HG03280 (cell line): ENCODE results near the gene PDZRN4.
"Not testable (repeated sequence)": the region's sequence is repeated elsewhere in the genome, so short reads cannot be mapped to it uniquely, and the experiment has no call there.

Source experiments
- ATAC-seq: cut with Tn5 transposase; IDR thresholded peaks from one replicate; pipeline ENCODE4 v1.9.1; 2021; ENCODE audit warnings: mild to moderate bottlenecking, moderate library complexity; ENCODE audit not compliant: unreplicated experiment

Gene PDZRN4

GRCh38 chr12:41188058-41188840 lies at the start of gene PDZRN4:
TSS of gene PDZRN4 (plus strand) at chr12:41188320.
- no peak for ATAC-seq

- ATAC-seq: no peak
Observed at GRCh38 chr12:41140117-41140516, 48.0 kb upstream of the PDZRN4 start.

- ATAC-seq: no peak
Observed at GRCh38 chr12:41141104-41141503, 47.0 kb upstream of the PDZRN4 start.

GRCh38 chr12:41142376-41142775 lies 45.7 kb upstream of the PDZRN4 start:
- no peak for ATAC-seq

- ATAC-seq: no peak
Observed at GRCh38 chr12:41151793-41152192, 36.3 kb upstream of the PDZRN4 start.

- no peak for ATAC-seq
Observed at GRCh38 chr12:41162461-41162860, 25.7 kb upstream of the PDZRN4 start.

- no peak for ATAC-seq
Observed at GRCh38 chr12:41167701-41168100, 20.4 kb upstream of the PDZRN4 start.

- ATAC-seq: no peak
Observed at GRCh38 chr12:41174602-41175001, 13.5 kb upstream of the PDZRN4 start.

GRCh38 chr12:41179507-41179906 lies 8.6 kb upstream of the PDZRN4 start:
- not testable (repeated sequence) for ATAC-seq

- ATAC-seq: no peak
Observed at GRCh38 chr12:41184864-41185263, 3.3 kb upstream of the PDZRN4 start.

GRCh38 chr12:41186026-41186425 lies 2.1 kb upstream of the PDZRN4 start:
- no peak for ATAC-seq

- ATAC-seq: no peak
Observed at GRCh38 chr12:41188841-41189394, 798 bp downstream of the PDZRN4 start.

GRCh38 chr12:41189395-41190251 lies 1.5 kb downstream of the PDZRN4 start:
- ATAC-seq: no peak

- no peak for ATAC-seq
Observed at GRCh38 chr12:41190338-41190737, 2.2 kb downstream of the PDZRN4 start.

- ATAC-seq: not testable (repeated sequence)
Observed at GRCh38 chr12:41191549-41191948, 3.4 kb downstream of the PDZRN4 start.

- ATAC-seq: no peak
Observed at GRCh38 chr12:41193311-41193710, 5.2 kb downstream of the PDZRN4 start.

- ATAC-seq: no peak
Observed at GRCh38 chr12:41202051-41202450, 13.9 kb downstream of the PDZRN4 start.

- peak; percentile 50 for ATAC-seq
Observed at GRCh38 chr12:41205070-41205709, 17.1 kb downstream of the PDZRN4 start.

GRCh38 chr12:41206298-41206697 lies 18.2 kb downstream of the PDZRN4 start:
- no peak for ATAC-seq

GRCh38 chr12:41211448-41211847 lies 23.3 kb downstream of the PDZRN4 start:
- ATAC-seq: no peak

GRCh38 chr12:41212625-41213024 lies 24.5 kb downstream of the PDZRN4 start:
- no peak for ATAC-seq
